Skeletal muscle satellite cell (primary cell): ENCODE measurements around the gene CDCA4.
"Not testable (repeated sequence)": the region's sequence is repeated elsewhere in the genome, so short reads cannot be mapped to it uniquely, and the experiment has no call there.

Experiments used
- H3K27me3 ChIP-seq: 2 replicates; pipeline ENCODE4 v1.7.0; 2013; ENCODE audit warnings: low read length; ENCODE audit not compliant: control insufficient read depth, insufficient read depth
- H3K36me3 ChIP-seq: 2 replicates; pipeline ENCODE4 v1.7.0; 2013; ENCODE audit warnings: mild to moderate bottlenecking, control low read depth, low read length; ENCODE audit not compliant: insufficient read depth
- H3K4me1 ChIP-seq: 2 replicates; pipeline ENCODE4 v1.7.0; 2013; ENCODE audit warnings: low read length; ENCODE audit not compliant: control insufficient read depth, insufficient read depth
- H3K4me2 ChIP-seq: 2 replicates; pipeline ENCODE4 v1.7.0; 2013; ENCODE audit warnings: mild to moderate bottlenecking, low read length
- H3K4me3 ChIP-seq: 2 replicates; pipeline ENCODE4 v1.7.0; 2013; ENCODE audit warnings: low read length
- H3K9ac ChIP-seq: 2 replicates; pipeline ENCODE4 v1.7.0; 2013; ENCODE audit warnings: mild to moderate bottlenecking, low read depth, low read length, moderate library complexity
- H3K9me3 ChIP-seq: replicated peaks from 2 replicates; pipeline ENCODE4 v1.7.0; 2013; ENCODE audit warnings: mild to moderate bottlenecking, control low read depth, low read length

Gene CDCA4

DNA sequence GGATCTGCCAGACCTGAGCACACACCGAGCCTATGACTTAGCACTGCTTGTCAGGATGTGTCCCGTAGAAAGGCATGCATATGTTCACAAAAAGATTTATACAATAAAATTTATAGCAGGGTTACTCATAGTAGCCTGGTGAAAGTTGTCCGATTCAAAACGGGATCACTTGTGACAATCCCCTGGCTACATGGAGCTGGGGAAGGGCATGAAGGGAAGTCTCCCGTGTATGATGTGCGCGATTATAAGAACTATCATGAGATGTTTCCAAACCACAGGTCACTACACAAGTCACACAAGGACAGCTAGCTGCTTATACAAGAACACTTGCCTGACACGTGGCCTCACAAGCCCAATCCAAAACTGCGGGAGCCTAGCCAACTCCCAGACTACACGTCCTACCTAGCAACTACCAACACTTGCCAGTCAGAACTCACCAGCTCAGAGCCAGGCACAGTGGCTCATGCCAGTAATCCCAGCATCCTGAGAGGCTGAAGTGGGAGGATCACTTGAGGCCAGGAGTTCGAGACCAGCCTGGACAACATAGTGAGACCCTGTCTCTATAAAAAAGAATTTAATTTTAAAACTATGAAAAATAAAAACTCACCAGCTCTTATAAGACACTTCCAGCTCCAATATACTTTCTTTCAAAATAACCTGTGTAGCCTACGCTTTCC lies 7.5 kb upstream of the CDCA4 start:
- H3K27me3 ChIP-seq, result no peaks in the 10 kb centered on the region
- no peaks in the 10 kb centered on the region for H3K36me3 ChIP-seq
- peak overlapping the region; percentile 9 for H3K4me2 ChIP-seq
- H3K9ac ChIP-seq, result peak overlapping the region; percentile 23
- H3K4me3 ChIP-seq, result no peak overlapping the region
- peaks cover 56% of the 10 kb centered on the region for H3K4me1 ChIP-seq
- H3K9me3 ChIP-seq, result no peaks in the 10 kb centered on the region

GRCh38 chr14:105027718-105028117 lies 6.8 kb upstream of the CDCA4 start:
- H3K27me3 ChIP-seq, H3K9me3 ChIP-seq, H3K36me3 ChIP-seq, H3K4me3 ChIP-seq: not testable (repeated sequence)
- Histone ChIP-seq H3K4me1 (peaks cover 59% of the 10 kb centered on the region), H3K4me2 (peak overlapping the region; percentile 9), H3K9ac (peak overlapping the region; percentile 23)

GRCh38 chr14:105026802-105027563 lies 6.1 kb upstream of the CDCA4 start:
- H3K4me1 ChIP-seq, result peaks cover 65% of the 10 kb centered on the region
- no peaks in the 10 kb centered on the region for H3K27me3 ChIP-seq
- no peak overlapping the region for H3K9ac ChIP-seq
- no peaks in the 10 kb centered on the region for H3K9me3 ChIP-seq
- no peak overlapping the region for H3K4me3 ChIP-seq
- no peaks in the 10 kb centered on the region for H3K36me3 ChIP-seq
- no peak overlapping the region for H3K4me2 ChIP-seq

DNA sequence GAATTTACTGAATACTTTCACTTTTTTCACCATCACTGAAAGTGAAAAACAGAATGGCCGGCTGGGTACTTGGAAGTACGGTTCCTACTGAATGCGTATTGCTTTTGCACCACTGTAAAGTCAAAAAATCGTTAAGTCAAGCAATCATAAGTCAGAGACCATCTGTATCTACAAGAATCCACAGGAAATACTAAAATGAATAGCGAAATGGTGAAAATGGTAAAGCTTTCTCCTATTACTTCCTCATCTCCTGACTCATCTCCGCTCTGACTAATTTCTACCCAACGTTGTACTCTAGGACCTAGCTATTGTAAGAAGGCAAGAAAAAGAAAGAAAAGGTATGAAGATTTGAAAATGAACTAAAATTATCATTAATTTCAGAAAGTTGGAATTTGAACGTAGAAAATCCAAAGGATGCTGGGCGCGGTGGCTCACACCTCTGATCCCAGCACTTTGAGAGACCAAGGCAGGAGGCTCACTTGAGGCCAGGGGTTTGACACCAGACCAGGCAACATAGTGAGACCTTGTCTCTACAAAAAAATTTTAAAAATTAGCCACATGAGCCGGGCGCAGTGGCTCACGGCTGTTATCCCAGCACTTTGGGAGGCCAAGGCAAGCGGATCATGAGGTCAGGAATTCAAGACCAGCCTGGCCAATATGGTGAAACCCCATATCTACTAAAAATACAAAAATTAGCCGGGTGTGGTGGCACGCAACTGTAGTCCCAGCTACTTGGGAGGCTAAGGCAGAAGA lies 5.3 kb upstream of the CDCA4 start:
- H3K4me3 ChIP-seq, result no peak overlapping the region
- H3K4me1 ChIP-seq, result peaks cover 69% of the 10 kb centered on the region
- H3K36me3 ChIP-seq, result no peaks in the 10 kb centered on the region
- H3K4me2 ChIP-seq, result no peak overlapping the region
- no peaks in the 10 kb centered on the region for H3K27me3 ChIP-seq
- peak overlapping the region; percentile 33 for H3K9ac ChIP-seq
- no peaks in the 10 kb centered on the region for H3K9me3 ChIP-seq

DNA sequence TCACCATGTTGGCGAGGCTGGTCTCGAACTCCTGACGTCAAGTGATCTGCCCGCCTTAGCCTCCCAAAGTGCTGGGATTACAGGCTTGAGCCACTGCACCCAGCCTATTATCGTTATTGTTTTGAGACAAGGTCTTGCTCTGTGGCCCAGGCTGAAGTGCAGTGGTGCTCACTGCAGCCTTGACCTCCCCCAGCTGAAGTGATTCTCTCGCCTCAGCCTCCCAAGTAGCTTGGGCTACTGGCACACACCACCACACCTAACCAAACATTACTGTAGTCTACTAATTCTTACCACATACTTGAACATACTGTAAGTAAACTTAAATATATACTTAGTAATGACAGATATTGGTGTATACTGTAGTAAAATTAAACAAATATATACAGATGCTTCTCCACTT lies 4.5 kb upstream of the CDCA4 start:
- H3K36me3 ChIP-seq, result no peaks in the 10 kb centered on the region

DNA sequence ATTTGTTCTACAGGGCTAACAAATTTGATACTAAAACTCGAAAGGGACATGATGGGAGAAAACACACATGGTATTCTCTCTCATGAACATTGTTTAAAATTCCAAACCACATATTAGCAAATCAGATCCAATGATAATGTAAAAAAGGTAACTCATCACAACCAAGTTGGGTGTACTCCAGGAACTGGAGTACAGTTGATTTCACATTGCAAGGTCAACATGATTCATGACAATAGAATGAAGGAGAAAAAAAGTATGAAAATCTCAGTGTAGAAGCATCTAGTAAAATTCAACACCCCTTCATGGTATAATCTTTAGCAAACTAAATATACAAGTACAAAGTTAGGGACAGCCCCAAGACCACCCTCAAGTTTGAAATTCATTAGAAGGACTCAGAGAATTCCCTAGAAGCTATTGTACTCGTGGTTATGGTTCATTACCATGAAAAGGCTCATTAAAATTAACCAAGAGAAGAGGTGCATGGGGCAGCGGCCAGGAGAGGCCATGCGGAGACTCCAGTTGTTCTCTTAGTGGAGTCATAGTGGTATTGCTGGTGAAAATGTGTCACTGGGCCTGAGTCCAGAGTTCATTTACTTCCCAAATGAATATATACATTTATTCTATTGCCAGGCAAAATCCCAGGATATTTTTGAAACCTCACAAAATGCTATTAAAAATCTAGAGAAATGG lies 3.1 kb upstream of the CDCA4 start:
- H3K4me1 ChIP-seq, result peaks cover 79% of the 10 kb centered on the region
- no peaks in the 10 kb centered on the region for H3K9me3 ChIP-seq
- no peaks in the 10 kb centered on the region for H3K36me3 ChIP-seq
- H3K27me3 ChIP-seq, result no peaks in the 10 kb centered on the region
- peak overlapping the region; percentile 53 for H3K4me3 ChIP-seq
- H3K9ac ChIP-seq, result peak overlapping the region; percentile 82
- peak overlapping the region; percentile 99 for H3K4me2 ChIP-seq

More for the DNA sequence above, 4.5 kb upstream of the CDCA4 start:
- H3K4me1 ChIP-seq, result peaks cover 69% of the 10 kb centered on the region
- H3K9me3 ChIP-seq, result no peaks in the 10 kb centered on the region
- H3K27me3 ChIP-seq, result no peaks in the 10 kb centered on the region
- no peak overlapping the region for H3K4me2 ChIP-seq
- peak overlapping the region; percentile 29 for H3K9ac ChIP-seq
- no peak overlapping the region for H3K4me3 ChIP-seq

DNA sequence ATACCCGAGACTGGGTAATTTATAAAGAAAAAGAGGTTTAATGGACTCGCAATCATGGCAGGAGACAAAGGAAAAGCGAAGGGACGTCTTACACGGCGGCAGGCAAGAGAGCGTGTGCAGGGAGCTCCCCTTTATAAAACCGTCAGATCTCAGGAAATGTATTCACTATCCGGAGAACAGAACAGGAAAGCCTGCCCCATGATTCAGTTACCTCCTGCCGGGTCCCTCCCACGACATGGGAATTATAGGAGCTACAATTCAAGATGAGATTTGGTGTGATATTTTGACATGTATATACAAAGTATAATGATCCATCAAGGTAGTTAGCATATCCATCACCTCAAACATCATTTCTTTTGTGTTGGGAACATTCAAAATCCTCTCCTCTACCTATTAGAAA lies 2.3 kb upstream of the CDCA4 start:
- Histone ChIP-seq H3K4me1 (peaks cover 78% of the 10 kb centered on the region), H3K9ac (peak overlapping the region; percentile 82), H3K9me3 (no peaks in the 10 kb centered on the region)

GRCh38 chr14:105022276-105022670 lies 1.4 kb upstream of the CDCA4 start:
- H3K36me3 ChIP-seq, result no peaks in the 10 kb centered on the region
- peak overlapping the region; percentile 99 for H3K4me2 ChIP-seq
- peak overlapping the region; percentile 78 for H3K4me3 ChIP-seq
- H3K9ac ChIP-seq, result peak overlapping the region; percentile 93
- peaks cover 74% of the 10 kb centered on the region for H3K4me1 ChIP-seq
- no peaks in the 10 kb centered on the region for H3K27me3 ChIP-seq
- H3K9me3 ChIP-seq, result no peaks in the 10 kb centered on the region

More for the DNA sequence above, 2.3 kb upstream of the CDCA4 start:
- Histone ChIP-seq H3K27me3 (no peaks in the 10 kb centered on the region), H3K4me2 (peak overlapping the region; percentile 99), H3K4me3 (peak overlapping the region; percentile 9), H3K36me3 (no peaks in the 10 kb centered on the region)

GRCh38 chr14:105021656-105022275 lies 883 bp upstream of the CDCA4 start:
- peaks cover 72% of the 10 kb centered on the region for H3K4me1 ChIP-seq
- no peaks in the 10 kb centered on the region for H3K9me3 ChIP-seq
- peak overlapping the region; percentile 99 for H3K4me2 ChIP-seq
- H3K36me3 ChIP-seq, result peaks cover 1% of the 10 kb centered on the region
- peak overlapping the region; percentile 93 for H3K9ac ChIP-seq
- peak overlapping the region; percentile 78 for H3K4me3 ChIP-seq
- H3K27me3 ChIP-seq, result no peaks in the 10 kb centered on the region

DNA sequence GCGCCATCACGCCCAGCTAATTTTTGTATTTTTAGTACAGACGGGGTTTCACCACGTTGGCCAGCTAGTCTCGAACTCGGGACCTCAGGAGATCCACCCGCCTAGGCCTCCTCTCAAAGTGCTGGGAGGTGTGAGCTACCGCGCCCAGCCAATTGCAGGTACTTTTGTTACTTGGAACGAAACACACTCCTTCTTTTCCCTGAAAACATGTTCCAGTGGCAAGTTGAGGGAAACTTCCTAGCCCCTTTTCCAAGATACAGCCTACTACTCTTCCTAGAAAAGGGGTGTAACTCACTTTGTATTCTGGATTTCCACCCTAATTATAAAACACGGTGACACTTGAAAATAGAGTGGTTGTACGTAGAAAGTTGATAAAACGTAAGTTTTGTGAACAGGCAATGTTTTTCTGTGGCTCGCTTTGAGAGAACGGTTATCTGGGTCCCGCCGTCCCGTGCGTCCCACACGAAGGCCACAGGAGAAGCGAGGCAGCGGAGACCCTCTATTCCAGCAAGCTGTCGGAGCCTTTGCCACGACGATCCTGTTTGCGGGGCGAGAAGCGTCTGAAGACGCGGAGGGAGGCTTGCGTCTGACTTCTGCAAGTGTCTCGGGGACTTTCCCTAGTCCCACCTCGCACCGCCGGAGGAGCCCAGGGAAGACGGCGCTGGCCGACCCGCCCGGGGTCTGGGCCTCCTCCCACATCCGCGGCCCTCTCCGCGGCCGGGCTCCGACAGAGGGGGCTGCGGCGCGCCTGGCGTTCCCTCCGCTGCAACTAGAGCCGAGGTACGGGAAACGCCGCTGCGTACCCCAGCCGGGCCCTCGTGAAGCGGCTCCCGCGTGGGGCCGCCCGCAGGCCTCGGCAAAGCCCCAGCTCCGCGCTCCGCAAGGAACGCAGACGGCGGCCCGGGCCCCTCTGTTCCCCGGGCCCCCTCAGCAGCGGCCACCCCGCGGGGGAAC lies 745 bp downstream of the CDCA4 start:
- H3K4me1 ChIP-seq, result peaks cover 68% of the 10 kb centered on the region
- no peaks in the 10 kb centered on the region for H3K9me3 ChIP-seq
- peak overlapping the region; percentile 88 for H3K4me2 ChIP-seq
- H3K27me3 ChIP-seq, result no peaks in the 10 kb centered on the region
- peaks cover 5% of the 10 kb centered on the region for H3K36me3 ChIP-seq
- peak overlapping the region; percentile 95 for H3K9ac ChIP-seq
- peak overlapping the region; percentile 86 for H3K4me3 ChIP-seq
